SK-N-SH (cell line): ENCODE measurements around the gene PAPSS2. TPM values are rescaled to one million over a fixed set of nuclear protein-coding genes. Genes with fewer than 3 reads are reported as not detected.

ENCODE experiments used
- CTCF ChIA-PET: fragments of 300-600, 350-600 bp; formaldehyde crosslinking; extraction: SDS; loops from one replicate; lab custom pipeline; 2021; lab: Yijun Ruan, JAX
- POLR2A ChIA-PET: fragments of 350-600 bp; sonication (Branson Sonifier 250); formaldehyde crosslinking; extraction: SDS; loops from one replicate; lab custom pipeline; 2020; ENCODE audit warnings: antibody characterized with exemption, inconsistent platforms; lab: Yijun Ruan, JAX
- DNase-seq: peaks from one replicate; pipeline ENCODE4 v3.0.0; 2012
- H2AFZ ChIP-seq: fragments of 200-600 bp; sonication (generic); 2 replicates; pipeline ENCODE4 v1.8.1; 2016; ENCODE audit warnings: antibody characterized with exemption, mild to moderate bottlenecking, low read depth
- H3F3A ChIP-seq: fragments of 200-600 bp; sonication (generic); replicated peaks from 2 replicates; pipeline ENCODE3; 2016; ENCODE audit warnings: antibody characterized with exemption, mild to moderate bottlenecking; ENCODE audit not compliant: insufficient read depth
- H3K27ac ChIP-seq, 2 experiments: fragments of 200-500 bp in 1 of 2; fragments of 200-600 bp in 1 of 2; sonication (Bioruptor generic) in 1 of 2; sonication (generic), shearing (Covaris generic) in 1 of 2; 2 replicates each; pipeline versions ENCODE4 v1.5.1 to v1.6.1; 2014 to 2016; ENCODE audit warnings: low read depth in 2 of 2, inconsistent platforms in 1 of 2, low read length in 1 of 2, mild to moderate bottlenecking in 1 of 2, mixed read lengths in 1 of 2
- H3K27me3 ChIP-seq: fragments of 200-600 bp; sonication (generic), shearing (Covaris generic); 2 replicates; pipeline ENCODE4 v1.6.1; 2016; ENCODE audit warnings: mixed run types; ENCODE audit not compliant: insufficient read depth
- H3K36me3 ChIP-seq, 2 experiments: fragments of 200-500 bp in 1 of 2; fragments of 200-600 bp in 1 of 2; sonication (Bioruptor generic) in 1 of 2; sonication (generic) in 1 of 2; replicated peaks in 1 of 2; 2 replicates each; pipeline versions ENCODE3 to v1.5.1; 2014 to 2016; ENCODE audit warnings: low read length in 1 of 2, mild to moderate bottlenecking in 1 of 2; ENCODE audit not compliant: insufficient read depth in 2 of 2, control insufficient read depth in 1 of 2
- H3K4me1 ChIP-seq, 2 experiments: fragments of 200-500 bp in 1 of 2; fragments of 200-600 bp in 1 of 2; sonication (Bioruptor generic) in 1 of 2; sonication (generic), shearing (Covaris generic) in 1 of 2; 2 replicates each; pipeline versions ENCODE4 v1.5.1 to v1.6.1; 2014 to 2016; ENCODE audit warnings: low read depth in 1 of 2, low read length in 1 of 2, mixed run types in 1 of 2; ENCODE audit not compliant: insufficient read depth in 2 of 2, control insufficient read depth in 1 of 2
- H3K4me2 ChIP-seq: fragments of 200-600 bp; sonication (generic), shearing (Covaris generic); 2 replicates; pipeline ENCODE4 v1.6.1; 2017; ENCODE audit warnings: mixed run types
- H3K4me3 ChIP-seq, 2 experiments: fragments of 200-500 bp in 1 of 2; fragments of 200-600 bp in 1 of 2; sonication (Bioruptor generic) in 1 of 2; sonication (generic), shearing (Covaris generic) in 1 of 2; 2 replicates each; pipeline versions ENCODE4 v1.5.1 to v1.8.1; 2014 to 2016; ENCODE audit warnings: low read depth in 2 of 2, inconsistent platforms in 1 of 2, low read length in 1 of 2, mild to moderate bottlenecking in 1 of 2, mixed read lengths in 1 of 2, moderate library complexity in 1 of 2
- H3K79me2 ChIP-seq: fragments of 200-600 bp; sonication (generic); 2 replicates; pipeline ENCODE4 v1.8.1; 2017; ENCODE audit warnings: mild to moderate bottlenecking; ENCODE audit not compliant: insufficient read depth
- H3K9ac ChIP-seq: fragments of 200-600 bp; sonication (generic); 2 replicates; pipeline ENCODE4 v1.6.1; 2017; ENCODE audit warnings: mixed run types
- H3K9me2 ChIP-seq: fragments of 200-600 bp; sonication (generic); 2 replicates; pipeline ENCODE4 v1.6.1; 2017; ENCODE audit warnings: mixed run types
- H3K9me3 ChIP-seq: fragments of 200-600 bp; sonication (generic); 2 replicates; pipeline ENCODE4 v1.6.1; 2017; ENCODE audit warnings: mixed run types, mild to moderate bottlenecking, moderate library complexity
- H4K20me1 ChIP-seq: fragments of 200-600 bp; sonication (generic); 2 replicates; pipeline ENCODE4 v1.6.1; 2017; ENCODE audit warnings: mild to moderate bottlenecking, mixed run types; ENCODE audit not compliant: insufficient read depth
- ELF1 ChIP-seq: IDR thresholded peaks from 2 replicates; pipeline ENCODE4 v1.4.0; 2012
- EP300 ChIP-seq, 2 experiments: IDR thresholded peaks; 2 replicates each; pipeline versions ENCODE4 v1.4.0 to v1.6.1; 2012; ENCODE audit warnings: borderline replicate concordance in 1 of 2, low read depth in 1 of 2, low read length in 1 of 2
- EZH2phosphoT487 ChIP-seq: fragments of 200-600 bp; sonication (generic); IDR thresholded peaks from 2 replicates; pipeline ENCODE4 v1.6.1; 2017; ENCODE audit warnings: low read depth, mixed run types, mild to moderate bottlenecking, antibody characterized with exemption, moderate library complexity, borderline replicate concordance
- JUND ChIP-seq: IDR thresholded peaks from 2 replicates; pipeline ENCODE4 v1.4.0; 2012
- NFIC ChIP-seq: IDR thresholded peaks from 2 replicates; pipeline ENCODE4 v1.4.0; 2012; ENCODE audit warnings: borderline replicate concordance
- NRF1 ChIP-seq: IDR thresholded peaks from 2 replicates; pipeline ENCODE4 v1.6.1; 2012; ENCODE audit warnings: low read depth, mild to moderate bottlenecking, low read length
- RAD21 ChIP-seq: IDR thresholded peaks from 2 replicates; pipeline ENCODE4 v1.6.1; 2012; ENCODE audit warnings: mild to moderate bottlenecking, low read length
- SIN3A ChIP-seq: IDR thresholded peaks from 2 replicates; pipeline ENCODE4 v1.6.1; 2012; ENCODE audit warnings: low read depth, mild to moderate bottlenecking, low read length, moderate library complexity, borderline replicate concordance
- SMC3 ChIP-seq: IDR thresholded peaks from 2 replicates; pipeline ENCODE4 v1.6.1; 2012; ENCODE audit warnings: low read depth, low read length, improper control_type of control experiment
- TAF1 ChIP-seq: IDR thresholded peaks from 2 replicates; pipeline ENCODE4 v1.6.1; 2012; ENCODE audit warnings: low read depth, mild to moderate bottlenecking, low read length, moderate library complexity, borderline replicate concordance
- TCF12 ChIP-seq: IDR thresholded peaks from 2 replicates; pipeline ENCODE4 v1.4.0; 2012
- WGBS: methylation state at CpG from one replicate; pipeline ENCODE4 v1.1.6; 2017; ENCODE audit warnings: low lambda C conversion rate; 5-methylcytosine and 5-hydroxymethylcytosine counted together
- polyA plus RNA-seq, 3 experiments: library from polyadenylated mRNA; depleted of rRNA; stranded (reverse); fragments of >200 nt; gene quantifications; 2 replicates each; pipeline ENCODE4 v1.2.3, GENCODE V29; 2012
- TF ChIP-seq, protein P1 (sequence below): fragments of 150-350 bp; IDR thresholded peaks from 2 replicates; pipeline ENCODE4 v1.6.1; 2016; ENCODE audit warnings: mild to moderate bottlenecking, low read depth, low read length
- TF ChIP-seq, protein P2 (sequence below): fragments of 150-350 bp; IDR thresholded peaks from 2 replicates; pipeline ENCODE4 v1.6.1; 2017; ENCODE audit warnings: antibody characterized with exemption, low read length, low read depth, borderline replicate concordance
- TF ChIP-seq, protein P3 (sequence below): IDR thresholded peaks from 2 replicates; pipeline ENCODE4 v1.4.0; 2012; ENCODE audit warnings: low read depth, borderline replicate concordance

PAPSS2 gene
- polyA plus RNA-seq, 1 of the 3 experiments (the other 2 are of a cell fraction), result 50.0 TPM

- H3K9me3 ChIP-seq, result no peaks in the 10 kb centered on the region
- no peak overlapping the region for H3K27ac ChIP-seq
- no peaks in the 10 kb centered on the region for H4K20me1 ChIP-seq
- H3K4me1 ChIP-seq, result peaks cover 0 to 4% of the 10 kb centered on the region in 2 experiments; a peak in 1 of 4 replicates
- H2AFZ ChIP-seq, result no peak overlapping the region
- no peak overlapping the region for H3K9ac ChIP-seq
- H3K4me3 ChIP-seq, result no peak overlapping the region
- TF ChIP-seq SIN3A (no peak), RAD21 (no peak), SMC3 (no peak), TAF1 (no peak), EP300 (IDR thresholded peaks at IDR 0.05; ENCODE audit: borderline replicate concordance in 1 of 2, low read depth in 1 of 2, low read length in 1 of 2) (no peak), NRF1 (no peak), EZH2phosphoT487 (no peak)
- TF ChIP-seq, protein P1, sequence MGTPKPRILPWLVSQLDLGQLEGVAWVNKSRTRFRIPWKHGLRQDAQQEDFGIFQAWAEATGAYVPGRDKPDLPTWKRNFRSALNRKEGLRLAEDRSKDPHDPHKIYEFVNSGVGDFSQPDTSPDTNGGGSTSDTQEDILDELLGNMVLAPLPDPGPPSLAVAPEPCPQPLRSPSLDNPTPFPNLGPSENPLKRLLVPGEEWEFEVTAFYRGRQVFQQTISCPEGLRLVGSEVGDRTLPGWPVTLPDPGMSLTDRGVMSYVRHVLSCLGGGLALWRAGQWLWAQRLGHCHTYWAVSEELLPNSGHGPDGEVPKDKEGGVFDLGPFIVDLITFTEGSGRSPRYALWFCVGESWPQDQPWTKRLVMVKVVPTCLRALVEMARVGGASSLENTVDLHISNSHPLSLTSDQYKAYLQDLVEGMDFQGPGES, result no peak
- TF ChIP-seq, all 33 proteins: peak for 0
- 89% methylated on average over 2 of the region's 2 CpGs for WGBS
- H3K79me2 ChIP-seq, result no peaks in the 10 kb centered on the region
- no peak overlapping the region for H3K4me2 ChIP-seq
- no peaks in the 10 kb centered on the region for H3F3A ChIP-seq
- CTCF ChIA-PET, result no interaction called here
- no peaks in the 10 kb centered on the region for H3K27me3 ChIP-seq
- H3K36me3 ChIP-seq, result no peaks in the 10 kb centered on the region
- POLR2A ChIA-PET, result no interaction called here
- H3K9me2 ChIP-seq, result no peaks in the 10 kb centered on the region
- DNase-seq, result no peak
These were observed 45.9 kb upstream of the PAPSS2 start for GRCh38 chr10:87613751-87614150.

- no peak overlapping the region for H2AFZ ChIP-seq
- H3K4me3 ChIP-seq, result no peak overlapping the region
- no peak for DNase-seq
- no peak overlapping the region for H3K27ac ChIP-seq
- H3K4me1 ChIP-seq, result no peaks in the 10 kb centered on the region
- H3K27me3 ChIP-seq, result no peaks in the 10 kb centered on the region
- no peaks in the 10 kb centered on the region for H3K79me2 ChIP-seq
- POLR2A ChIA-PET, result no interaction called here
- no peaks in the 10 kb centered on the region for H3K36me3 ChIP-seq
- WGBS, result 30% methylated on average over 3 of the region's 3 CpGs
- no peaks in the 10 kb centered on the region for H3K9me3 ChIP-seq
- no peak overlapping the region for H3K9ac ChIP-seq
- H3K4me2 ChIP-seq, result no peak overlapping the region
- CTCF ChIA-PET, result no interaction called here
- H3F3A ChIP-seq, result no peaks in the 10 kb centered on the region
- no peaks in the 10 kb centered on the region for H4K20me1 ChIP-seq
- TF ChIP-seq, protein P2, sequence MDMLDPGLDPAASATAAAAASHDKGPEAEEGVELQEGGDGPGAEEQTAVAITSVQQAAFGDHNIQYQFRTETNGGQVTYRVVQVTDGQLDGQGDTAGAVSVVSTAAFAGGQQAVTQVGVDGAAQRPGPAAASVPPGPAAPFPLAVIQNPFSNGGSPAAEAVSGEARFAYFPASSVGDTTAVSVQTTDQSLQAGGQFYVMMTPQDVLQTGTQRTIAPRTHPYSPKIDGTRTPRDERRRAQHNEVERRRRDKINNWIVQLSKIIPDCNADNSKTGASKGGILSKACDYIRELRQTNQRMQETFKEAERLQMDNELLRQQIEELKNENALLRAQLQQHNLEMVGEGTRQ, result no peak
- TF ChIP-seq TAF1, result no peak
- TF ChIP-seq NFIC, result no peak
- TF ChIP-seq ELF1, result no peak
- TF ChIP-seq TCF12, result no peak
- no peak for TF ChIP-seq SMC3
- TF ChIP-seq JUND, result no peak
- TF ChIP-seq, protein P3, sequence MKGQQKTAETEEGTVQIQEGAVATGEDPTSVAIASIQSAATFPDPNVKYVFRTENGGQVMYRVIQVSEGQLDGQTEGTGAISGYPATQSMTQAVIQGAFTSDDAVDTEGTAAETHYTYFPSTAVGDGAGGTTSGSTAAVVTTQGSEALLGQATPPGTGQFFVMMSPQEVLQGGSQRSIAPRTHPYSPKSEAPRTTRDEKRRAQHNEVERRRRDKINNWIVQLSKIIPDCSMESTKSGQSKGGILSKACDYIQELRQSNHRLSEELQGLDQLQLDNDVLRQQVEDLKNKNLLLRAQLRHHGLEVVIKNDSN, result no peak
- TF ChIP-seq, all 33 proteins: peak for 0
- H3K9me2 ChIP-seq, result no peaks in the 10 kb centered on the region
These were observed 43.8 kb upstream of the PAPSS2 start for GRCh38 chr10:87615856-87616255.
